H9 (cell line): ENCODE data around the gene TRPM2. TPM values are rescaled to one million over a fixed set of nuclear protein-coding genes. Genes with fewer than 3 reads are reported as not detected.

Experiments used
- DNase-seq: peaks from one replicate; pipeline ENCODE4 v3.0.0-alpha.2; 2017
- H2AFZ ChIP-seq: one replicate; pipeline ENCODE4 v1.6.1; 2013; ENCODE audit warnings: mild to moderate bottlenecking, low read length, control low read depth, moderate library complexity
- H2AK5ac ChIP-seq: 2 replicates; pipeline ENCODE4 v1.6.1; 2013; ENCODE audit warnings: low read length, control low read depth, mixed read lengths; ENCODE audit not compliant: insufficient read length
- H2BK120ac ChIP-seq: one replicate; pipeline ENCODE4 v1.6.1; 2013; ENCODE audit warnings: low read depth, mild to moderate bottlenecking, low read length, control low read depth, inconsistent platforms; ENCODE audit not compliant: poor library complexity, severe bottlenecking
- H2BK12ac ChIP-seq: 2 replicates; pipeline ENCODE4 v1.6.1; 2013; ENCODE audit warnings: low read length, control low read depth, mixed read lengths, low read depth; ENCODE audit not compliant: insufficient read length
- H2BK15ac ChIP-seq: 2 replicates; pipeline ENCODE4 v1.6.1; 2013; ENCODE audit warnings: low read depth, low read length, control low read depth
- H2BK20ac ChIP-seq: one replicate; pipeline ENCODE4 v1.6.1; 2013; ENCODE audit warnings: low read depth, mild to moderate bottlenecking, low read length, control low read depth, inconsistent platforms; ENCODE audit not compliant: poor library complexity, severe bottlenecking
- H2BK5ac ChIP-seq: 2 replicates; pipeline ENCODE4 v1.6.1; 2013; ENCODE audit warnings: low read length, control low read depth, mixed read lengths; ENCODE audit not compliant: insufficient read length
- H3K14ac ChIP-seq: 2 replicates; pipeline ENCODE4 v1.6.1; 2013; ENCODE audit warnings: low read length, control low read depth; ENCODE audit not compliant: insufficient read depth
- H3K18ac ChIP-seq: 2 replicates; pipeline ENCODE4 v1.6.1; 2013; ENCODE audit warnings: low read depth, mild to moderate bottlenecking, mixed read lengths, low read length, control low read depth; ENCODE audit not compliant: insufficient read length
- H3K23ac ChIP-seq: 2 replicates; pipeline ENCODE4 v1.6.1; 2013; ENCODE audit warnings: low read length, control low read depth, mixed read lengths, low read depth; ENCODE audit not compliant: insufficient read length
- H3K23me2 ChIP-seq: 2 replicates; pipeline ENCODE4 v1.6.1; 2013; ENCODE audit warnings: low read depth, mild to moderate bottlenecking, mixed read lengths, low read length, control low read depth; ENCODE audit not compliant: insufficient read length, poor library complexity, severe bottlenecking
- H3K27ac ChIP-seq: 2 replicates; pipeline ENCODE4 v1.5.1; 2013; ENCODE audit warnings: low read length, control low read depth, mixed read lengths, low read depth; ENCODE audit not compliant: insufficient read length
- H3K27me3 ChIP-seq: 2 replicates; pipeline ENCODE4 v1.6.1; 2013; ENCODE audit warnings: low read length, control low read depth, inconsistent platforms; ENCODE audit not compliant: insufficient read depth
- H3K4ac ChIP-seq: 2 replicates; pipeline ENCODE4 v1.6.1; 2013; ENCODE audit warnings: low read depth, mild to moderate bottlenecking, control low read depth, inconsistent platforms, low read length, moderate library complexity
- H3K4me1 ChIP-seq: 2 replicates; pipeline ENCODE4 v1.6.1; 2013; ENCODE audit warnings: low read length, control low read depth, inconsistent platforms; ENCODE audit not compliant: insufficient read depth
- H3K4me2 ChIP-seq: 2 replicates; pipeline ENCODE4 v1.6.1; 2013; ENCODE audit warnings: low read length, control low read depth, mixed read lengths; ENCODE audit not compliant: insufficient read length, insufficient read depth
- H3K56ac ChIP-seq: 2 replicates; pipeline ENCODE4 v1.6.1; 2013; ENCODE audit warnings: low read depth, mild to moderate bottlenecking, mixed read lengths, low read length, control low read depth; ENCODE audit not compliant: insufficient read length
- H3K79me1 ChIP-seq: 2 replicates; pipeline ENCODE4 v1.6.1; 2013; ENCODE audit warnings: low read depth, mild to moderate bottlenecking, moderate library complexity, low read length, control low read depth, inconsistent platforms; ENCODE audit not compliant: insufficient read depth, poor library complexity, severe bottlenecking
- H3K79me2 ChIP-seq: 2 replicates; pipeline ENCODE4 v1.6.1; 2013; ENCODE audit warnings: low read length, control low read depth, inconsistent platforms; ENCODE audit not compliant: insufficient read depth
- H3K9ac ChIP-seq: 2 replicates; pipeline ENCODE4 v1.6.1; 2013; ENCODE audit warnings: low read length, control low read depth, mixed read lengths; ENCODE audit not compliant: insufficient read length; ENCODE audit errors: extremely low read depth
- H3K9me3 ChIP-seq: one replicate; pipeline ENCODE4 v1.6.1; 2013; ENCODE audit warnings: low read depth, low read length, inconsistent platforms; ENCODE audit not compliant: control insufficient read depth
- H3T11ph ChIP-seq: one replicate; pipeline ENCODE4 v1.6.1; 2013; ENCODE audit warnings: mild to moderate bottlenecking, low read length, control low read depth, inconsistent platforms
- H4K20me1 ChIP-seq: one replicate; pipeline ENCODE4 v1.6.1; 2013; ENCODE audit not compliant: control insufficient read depth, insufficient read length, insufficient read depth
- H4K5ac ChIP-seq: 2 replicates; pipeline ENCODE4 v1.6.1; 2013; ENCODE audit warnings: low read depth, mild to moderate bottlenecking, mixed read lengths, low read length, control low read depth; ENCODE audit not compliant: insufficient read length
- H4K8ac ChIP-seq: replicated peaks from 2 replicates; pipeline ENCODE4 v1.6.1; 2013; ENCODE audit warnings: low read length, control low read depth, mixed read lengths, low read depth; ENCODE audit not compliant: insufficient read length
- H4K91ac ChIP-seq: 2 replicates; pipeline ENCODE4 v1.6.1; 2013; ENCODE audit warnings: low read depth, mild to moderate bottlenecking, moderate library complexity, mixed read lengths, low read length, control low read depth; ENCODE audit not compliant: insufficient read length
- H3K27ac Mint-ChIP-seq, 3 experiments: 2 replicates in 2 of 3; 3 replicates in 1 of 3; pipeline ENCODE4 v1.8.0; 2020 to 2021; ENCODE audit warnings: mixed read lengths in 3 of 3, mild to moderate bottlenecking in 1 of 3, moderate library complexity in 1 of 3
- H3K27me3 Mint-ChIP-seq: 2 replicates; pipeline ENCODE4 v1.8.0; 2021; ENCODE audit warnings: low read depth, mild to moderate bottlenecking, moderate library complexity, mixed read lengths
- H3K36me3 Mint-ChIP-seq, 3 experiments: 2 replicates in 2 of 3; 3 replicates in 1 of 3; pipeline ENCODE4 v1.8.0; 2020 to 2021; ENCODE audit warnings: low read depth in 3 of 3, mixed read lengths in 3 of 3; ENCODE audit not compliant: insufficient read depth in 1 of 3
- H3K4me1 Mint-ChIP-seq, 2 experiments: 2 replicates each; pipeline ENCODE4 v1.8.0; 2020; ENCODE audit warnings: mixed read lengths in 2 of 2
- H3K4me3 Mint-ChIP-seq, 2 experiments: 2 replicates in 1 of 2; 3 replicates in 1 of 2; pipeline ENCODE4 v1.8.0; 2020 to 2021; ENCODE audit warnings: mild to moderate bottlenecking in 2 of 2, mixed read lengths in 2 of 2, moderate library complexity in 1 of 2
- H3K9me3 Mint-ChIP-seq, 2 experiments: 2 replicates in 1 of 2; 3 replicates in 1 of 2; pipeline ENCODE4 v1.8.0; 2020; ENCODE audit warnings: mild to moderate bottlenecking in 2 of 2, mixed read lengths in 2 of 2, moderate library complexity in 1 of 2
- CTCF ChIP-seq: fragments of 200-600 bp; sonication (generic); conservative IDR thresholded peaks from 3 replicates; pipeline ENCODE4 v1.8.0; 2021; ENCODE audit warnings: antibody characterized with exemption, mild to moderate bottlenecking
- WGBS: extraction: QIAGEN DNeasy Blood & Tissue Kit; methylation state at CpG from one replicate; pipeline ENCODE4 v1.1.7; 2013; ENCODE audit warnings: missing lambda C conversion rate, low lambda C conversion rate, mixed read lengths; ENCODE audit not compliant: insufficient read length; ENCODE audit errors: extremely low coverage; 5-methylcytosine and 5-hydroxymethylcytosine counted together
- total RNA-seq: library from RNA; stranded (reverse); gene quantifications from 2 replicates; pipeline ENCODE4 v1.2.1, GENCODE V29; 2021

TRPM2 gene
- total RNA-seq, 1 experiment from 2014 or later = 0.68 TPM

DNA sequence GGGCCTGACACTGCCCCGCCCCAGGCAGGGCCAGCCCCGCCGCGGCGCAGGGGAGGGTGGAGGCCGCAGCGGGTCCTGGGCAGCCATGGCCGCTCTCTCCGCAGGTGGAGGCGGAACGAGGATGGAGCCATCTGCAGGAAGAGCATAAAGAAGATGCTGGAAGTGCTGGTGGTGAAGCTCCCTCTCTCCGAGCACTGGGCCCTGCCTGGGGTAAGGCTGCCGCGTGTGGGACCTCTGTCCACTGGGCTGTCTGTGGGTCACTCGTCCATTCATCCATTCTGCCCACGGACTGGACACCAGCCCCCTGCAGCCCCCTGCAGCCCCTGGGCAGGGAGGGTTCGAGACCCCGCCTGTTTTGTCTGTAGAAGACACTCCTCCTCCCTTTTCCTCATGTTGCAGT lies 83.5 kb downstream of the TRPM2 start:
- no peaks in the 10 kb centered on the region for H3K9me3 ChIP-seq
- no peaks in the 10 kb centered on the region for H3K9me3 Mint-ChIP-seq
- H3K14ac ChIP-seq = no peak overlapping the region
- no peak overlapping the region for H3K18ac ChIP-seq
- no peaks in the 10 kb centered on the region for H3K4me1 ChIP-seq
- no peak overlapping the region for H2BK5ac ChIP-seq
- H3K27me3 ChIP-seq = no peaks in the 10 kb centered on the region
- H3K9ac ChIP-seq = no peak overlapping the region
- no peaks in the 10 kb centered on the region for H3K79me2 ChIP-seq
- H2BK15ac ChIP-seq = no peak overlapping the region
- no peak overlapping the region for H4K8ac ChIP-seq
- H3K27ac Mint-ChIP-seq = no peak overlapping the region
- no peaks in the 10 kb centered on the region for H4K20me1 ChIP-seq
- H3K27ac ChIP-seq = no peak overlapping the region
- H2AFZ ChIP-seq = no peak overlapping the region
- no peak overlapping the region for H2BK120ac ChIP-seq
- H4K5ac ChIP-seq = no peak overlapping the region
- H3K79me1 ChIP-seq = no peaks in the 10 kb centered on the region
- no peak overlapping the region for H3K4me3 Mint-ChIP-seq
- H2AK5ac ChIP-seq = no peak overlapping the region
- H3K4me2 ChIP-seq = no peak overlapping the region
- H3K23me2 ChIP-seq = no peaks in the 10 kb centered on the region
- no peak overlapping the region for H3K4ac ChIP-seq
- H2BK12ac ChIP-seq = no peak overlapping the region
- no peak for TF ChIP-seq CTCF
- no peak overlapping the region for H3T11ph ChIP-seq
- no CpG with 5 or more reads among the region's 18 CpGs for WGBS
- no peak overlapping the region for H3K56ac ChIP-seq
- no peaks in the 10 kb centered on the region; the same call in 1 of the 2 replicates for H3K27me3 Mint-ChIP-seq
- DNase-seq = peak; percentile 23
- H3K36me3 Mint-ChIP-seq = no peaks in the 10 kb centered on the region; a peak in 2 of 7 replicates
- no peak overlapping the region for H2BK20ac ChIP-seq
- no peaks in the 10 kb centered on the region for H3K4me1 Mint-ChIP-seq
- no peak overlapping the region for H3K23ac ChIP-seq
- H4K91ac ChIP-seq = no peak overlapping the region
